DMS153 (cell line): ENCODE results near the gene CHRNA9.

ENCODE experiments used
- DNase-seq: peaks from one replicate; lab custom pipeline; 2025; lab: John Stamatoyannopoulos, UW

The CHRNA9 gene

DNA sequence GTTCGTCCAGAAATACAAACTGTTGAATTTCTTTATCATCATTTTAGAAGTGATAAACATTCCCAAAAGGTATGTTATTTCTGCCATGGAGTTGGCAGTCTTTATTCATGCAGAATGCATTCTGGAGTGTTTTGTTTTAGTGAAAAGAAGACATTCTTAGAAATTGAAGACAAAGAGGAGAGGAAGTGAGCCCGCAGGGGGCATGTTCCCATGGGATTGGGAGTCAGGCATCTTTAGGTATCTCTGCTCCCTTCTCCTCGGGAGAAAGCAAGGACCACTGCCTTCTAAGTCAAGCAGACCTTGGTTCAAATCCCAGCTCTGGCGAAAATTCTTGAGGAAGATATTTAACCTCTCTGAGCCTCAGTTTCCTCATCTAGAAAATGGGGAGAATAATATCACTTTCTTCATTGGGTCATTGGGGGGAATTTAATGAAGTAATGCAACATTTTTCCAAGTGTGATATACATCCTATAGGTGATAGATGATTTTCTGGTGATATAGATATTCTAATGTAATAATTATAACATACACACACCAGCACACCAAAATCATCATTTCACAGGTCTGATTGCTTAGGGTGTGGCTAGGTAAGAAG is 26.5 kb upstream of the CHRNA9 start:
- no peak for DNase-seq

DNA sequence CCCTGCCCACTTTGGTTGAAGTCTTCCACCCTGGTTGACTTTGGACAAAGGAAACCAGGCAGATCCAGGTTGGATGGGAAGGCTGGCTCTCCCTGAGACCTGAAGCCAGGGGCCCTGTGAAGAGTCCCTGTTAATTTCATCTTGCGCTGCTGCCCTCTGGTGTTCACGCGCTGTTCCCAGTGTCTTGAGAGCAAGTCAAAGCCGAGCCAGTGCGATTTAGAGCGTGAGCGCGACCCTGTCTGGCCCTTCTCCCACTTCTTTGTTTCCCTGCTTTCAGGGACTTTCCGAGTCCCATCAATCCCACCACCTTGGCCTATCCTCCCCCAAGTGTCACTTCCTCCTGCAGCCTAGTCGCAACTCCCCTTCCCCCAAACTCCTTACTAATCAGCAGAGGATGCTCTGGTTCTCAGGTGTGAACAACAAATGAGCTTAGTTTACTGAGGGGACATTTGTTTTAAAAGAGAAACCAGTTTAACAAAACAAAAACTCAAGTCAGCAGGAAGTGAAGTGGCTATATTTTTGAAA is 25.8 kb upstream of the CHRNA9 start:
- DNase-seq: no peak

DNA sequence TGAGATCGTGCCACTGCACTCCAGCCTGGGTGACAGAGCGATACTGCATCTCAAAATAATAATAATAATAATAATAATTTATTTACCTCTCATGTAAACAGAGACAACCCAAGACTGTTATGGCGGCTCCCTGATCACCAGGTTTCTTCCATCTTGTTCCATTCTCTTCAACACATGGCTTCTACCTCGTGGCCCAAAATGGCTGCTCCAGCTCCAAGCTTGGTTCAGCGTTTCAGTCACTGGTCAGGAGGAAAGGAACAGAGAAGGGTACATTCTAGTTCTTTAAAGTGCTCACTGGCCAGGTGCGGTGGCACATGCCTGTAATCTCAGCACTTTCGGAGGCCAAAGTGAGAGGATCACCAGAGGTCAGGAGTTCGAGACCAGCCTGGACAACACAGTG is 24.9 kb upstream of the CHRNA9 start:
- DNase-seq: no peak

DNA sequence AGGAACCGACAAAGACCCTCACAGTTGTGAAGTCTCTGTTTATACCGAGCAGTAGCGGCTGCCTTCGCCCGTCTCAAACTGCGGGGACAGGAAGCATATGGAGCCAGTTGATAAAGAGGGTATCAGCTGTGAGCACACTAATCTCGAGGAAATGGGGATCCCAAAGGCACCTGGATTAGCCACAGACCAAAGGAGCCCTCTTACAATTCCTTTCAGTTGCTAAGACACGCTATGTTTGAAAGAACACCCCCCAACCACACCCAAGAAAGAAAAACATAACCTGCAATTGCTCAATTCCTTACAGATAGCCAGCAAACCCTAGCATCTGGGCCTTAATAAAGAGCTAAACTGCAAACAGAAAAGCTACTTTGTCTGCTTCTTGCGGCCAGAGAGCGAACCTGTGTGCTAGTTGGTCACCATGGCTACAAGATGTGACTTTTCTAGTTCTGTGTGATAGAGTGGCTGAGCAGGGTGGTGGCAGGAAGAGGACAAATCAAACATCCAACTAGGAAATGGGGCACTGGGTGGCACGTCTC is 23.3 kb upstream of the CHRNA9 start:
- DNase-seq: no peak

DNA sequence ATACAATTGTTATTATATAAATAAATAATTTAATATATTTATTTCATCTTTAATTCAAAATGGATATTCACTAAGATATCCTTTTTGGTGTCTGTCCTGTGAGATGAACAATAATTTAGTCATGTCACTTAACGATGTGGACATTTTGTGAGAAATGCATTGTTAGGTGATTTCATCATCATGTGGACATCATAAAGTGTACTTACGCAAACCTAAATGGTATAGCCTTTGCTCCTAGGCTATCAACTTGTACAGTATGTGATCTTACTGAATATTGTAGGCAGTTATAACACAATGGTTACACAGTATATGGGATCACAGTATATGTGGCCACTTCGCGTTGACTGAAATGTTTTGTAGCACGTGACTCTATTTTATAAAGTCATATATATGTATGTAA is 20.2 kb upstream of the CHRNA9 start:
- DNase-seq: no peak

DNA sequence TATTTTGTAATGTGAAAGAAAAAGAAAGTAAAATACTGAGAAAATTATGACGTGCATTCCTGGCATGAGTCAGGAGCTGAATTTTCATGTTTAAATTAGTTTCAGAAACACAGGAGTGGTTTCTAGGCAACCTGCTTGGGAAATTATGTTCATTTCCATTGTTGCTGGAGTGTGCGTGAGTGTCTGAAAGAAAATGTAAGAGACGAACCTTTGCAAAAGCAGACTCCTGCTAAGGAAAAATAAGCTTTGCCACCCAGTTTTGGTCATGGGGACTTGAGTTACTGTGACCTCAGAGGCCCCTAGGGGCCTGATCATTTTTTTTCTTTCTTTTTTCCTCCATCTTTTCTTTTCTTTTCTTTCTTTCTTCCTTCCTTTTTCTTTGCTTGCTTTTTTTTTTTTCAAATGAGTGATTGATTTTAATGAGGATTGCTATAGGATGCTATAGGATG is 18.8 kb upstream of the CHRNA9 start:
- no peak for DNase-seq

DNA sequence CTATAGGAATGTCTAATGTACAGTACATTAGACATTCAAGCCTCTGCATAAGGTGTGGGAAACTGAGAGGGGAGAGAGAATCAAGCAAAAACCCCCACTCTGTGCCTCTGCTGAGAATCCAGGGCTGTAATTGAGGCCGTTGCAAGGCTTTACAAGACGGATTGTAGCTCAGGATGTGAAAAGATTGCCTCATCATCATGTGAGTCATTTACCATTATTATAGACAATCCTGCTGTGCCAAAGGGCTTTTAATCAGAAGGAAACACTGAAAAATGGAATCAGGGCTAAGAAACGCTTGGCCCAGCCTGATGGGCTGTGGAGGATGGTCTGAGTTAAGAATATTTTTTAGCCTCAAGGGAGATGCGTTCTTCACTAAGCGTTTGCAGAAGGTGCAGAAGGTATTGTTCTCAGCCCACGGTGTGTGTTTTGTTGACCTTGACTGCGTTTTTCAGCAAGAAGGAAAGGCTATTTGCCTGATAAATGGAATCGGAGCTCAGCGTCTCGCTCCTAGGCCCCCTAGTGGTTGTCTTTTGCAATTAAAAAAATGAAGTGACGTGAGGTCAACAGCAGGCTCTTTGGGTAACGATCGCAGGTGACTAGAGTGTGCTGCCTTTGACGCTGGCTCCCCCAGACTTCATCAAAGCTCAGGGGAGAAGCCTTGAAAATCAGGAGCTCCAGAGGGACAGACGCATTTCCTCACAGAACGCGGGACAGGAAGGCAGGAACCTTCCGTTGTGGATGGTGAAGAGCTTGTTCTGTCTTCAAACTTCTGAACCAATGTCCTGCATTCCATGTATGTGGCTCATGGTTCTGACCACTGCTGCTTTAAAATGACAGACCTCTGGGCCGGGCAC is 18.1 kb upstream of the CHRNA9 start:
- no peak for DNase-seq

DNA sequence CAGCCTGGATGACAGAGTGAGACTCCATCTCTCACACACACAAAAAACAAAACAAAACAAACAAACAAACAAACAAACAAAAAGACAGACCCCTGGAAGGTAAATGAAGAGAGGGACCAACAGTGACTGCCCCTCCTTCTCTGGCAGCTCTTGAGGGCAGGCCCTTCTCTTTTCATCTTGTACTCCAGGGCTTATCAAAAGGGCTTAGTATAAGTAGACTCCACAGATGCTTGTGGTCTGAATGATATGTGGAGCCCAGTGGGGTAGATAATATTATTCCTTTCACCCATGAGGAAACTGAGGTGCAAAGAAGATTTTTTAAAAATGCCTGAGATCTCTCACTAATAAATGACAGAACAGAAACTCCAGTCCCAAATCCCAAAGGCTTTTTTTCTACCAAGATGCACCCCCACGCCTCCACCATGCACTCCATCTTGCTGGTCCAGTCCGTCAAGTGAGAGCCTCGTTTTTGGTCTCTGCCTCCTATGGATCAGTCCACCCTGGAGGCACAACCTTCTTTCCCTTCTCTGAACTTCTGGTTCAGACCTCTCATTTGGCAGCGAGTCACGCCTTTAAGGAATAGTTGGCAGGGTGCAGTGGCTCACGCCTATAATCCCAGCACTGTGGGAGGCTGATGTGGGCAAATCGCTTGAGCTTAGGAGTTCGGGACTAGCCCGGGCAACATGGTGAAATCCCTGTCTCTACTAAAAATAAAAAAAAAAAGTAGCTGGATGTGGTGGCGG is 17.0 kb upstream of the CHRNA9 start:
- DNase-seq: no peak

DNA sequence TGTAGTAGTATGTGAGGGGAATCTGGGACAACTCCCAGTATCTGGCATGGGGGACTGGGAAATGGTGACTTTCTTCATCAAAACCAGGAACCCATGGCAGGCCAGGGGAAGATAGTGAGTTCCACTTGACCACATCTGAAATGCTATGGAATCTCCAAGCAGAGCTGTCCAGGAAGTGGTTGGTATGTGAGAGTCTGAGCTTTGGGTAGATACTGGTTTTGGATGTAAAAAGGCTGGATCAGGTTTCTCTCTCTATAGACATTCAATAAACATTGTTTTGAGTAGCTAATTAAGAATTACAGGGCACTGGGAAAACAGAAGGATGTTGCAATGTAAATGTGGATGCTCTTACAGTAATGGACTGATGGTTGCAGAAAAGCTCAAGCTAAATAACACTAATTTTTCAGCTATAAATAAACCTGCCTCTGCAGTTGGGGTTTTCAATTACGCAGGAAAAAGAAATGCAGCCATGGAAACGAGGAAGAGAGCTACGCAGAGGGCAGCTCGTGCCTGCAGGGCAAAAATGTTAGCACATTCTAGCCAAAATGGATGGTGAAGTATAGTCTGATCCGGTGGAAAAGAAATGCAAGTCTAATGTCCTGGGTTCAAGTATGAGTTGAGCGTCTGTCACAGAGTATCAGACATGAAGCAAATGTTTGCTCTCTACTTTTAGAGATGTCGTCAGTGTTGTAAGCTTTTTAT is 13.4 kb upstream of the CHRNA9 start:
- peak; percentile 24 for DNase-seq

DNA sequence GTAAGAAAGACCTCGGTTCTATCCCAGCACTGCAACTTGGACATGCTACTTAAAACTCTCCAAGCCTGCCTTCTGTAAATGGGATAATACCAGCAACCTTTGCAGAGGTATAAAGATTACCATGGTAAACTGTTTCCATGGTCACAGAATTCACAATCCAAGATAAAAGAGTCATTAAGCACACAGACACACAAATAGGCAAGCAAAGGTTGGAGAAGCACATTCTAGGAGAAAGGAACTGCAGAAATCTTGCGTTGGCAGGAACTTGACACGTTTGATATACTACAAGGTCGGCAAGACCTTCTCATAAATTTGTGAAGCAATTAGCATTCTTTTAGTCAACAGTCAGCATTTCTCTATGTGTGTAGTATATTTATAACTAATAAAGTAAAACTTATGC is 12.3 kb upstream of the CHRNA9 start:
- DNase-seq: no peak

DNA sequence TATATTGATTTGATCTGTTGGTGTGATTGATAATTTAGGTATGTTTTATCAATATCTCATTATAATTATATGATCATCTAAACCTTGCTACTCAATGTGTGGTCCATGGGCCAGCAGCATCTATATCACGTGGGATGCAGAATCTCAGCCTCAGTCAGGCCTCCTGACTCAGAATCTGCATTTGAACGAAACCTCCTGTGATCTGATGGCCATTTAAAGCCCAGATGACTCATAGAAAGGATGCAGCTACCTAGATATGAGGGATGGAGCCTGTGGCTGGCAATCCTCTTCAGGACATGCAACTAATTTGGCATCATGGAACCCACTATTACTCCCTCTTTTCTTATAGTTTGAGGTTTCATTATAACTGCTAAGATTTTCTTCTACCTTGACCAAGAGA is 11.3 kb upstream of the CHRNA9 start:
- DNase-seq: no peak

DNA sequence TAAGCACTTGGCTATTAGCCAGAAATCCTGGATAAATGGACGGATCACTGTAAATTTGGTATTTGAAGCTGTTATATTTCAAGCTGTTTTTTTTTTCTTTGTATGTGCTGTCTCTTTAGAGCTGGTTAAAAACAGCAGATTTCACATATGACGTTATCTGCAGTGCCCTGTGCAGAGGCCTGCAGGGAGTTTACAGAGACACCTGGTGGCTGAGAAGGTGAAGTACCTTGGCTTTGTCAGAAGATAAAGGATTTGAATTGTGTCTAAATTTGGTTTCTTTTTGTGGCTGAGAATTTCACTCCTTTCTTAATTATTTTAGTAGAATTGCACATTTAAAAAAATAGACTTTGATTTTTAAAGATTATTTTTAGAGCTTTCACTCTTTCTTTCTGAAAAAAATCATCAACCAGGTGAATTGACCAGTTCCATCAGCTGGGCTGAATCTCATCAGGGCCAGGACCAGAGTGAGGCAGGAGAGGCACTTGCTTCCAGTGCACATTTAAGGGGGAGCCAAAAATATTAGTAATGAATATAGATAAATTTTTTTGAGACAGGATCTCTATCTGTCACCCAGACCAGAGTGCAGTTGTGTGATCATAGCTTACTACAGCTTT is 9.6 kb upstream of the CHRNA9 start:
- DNase-seq: no peak

DNA sequence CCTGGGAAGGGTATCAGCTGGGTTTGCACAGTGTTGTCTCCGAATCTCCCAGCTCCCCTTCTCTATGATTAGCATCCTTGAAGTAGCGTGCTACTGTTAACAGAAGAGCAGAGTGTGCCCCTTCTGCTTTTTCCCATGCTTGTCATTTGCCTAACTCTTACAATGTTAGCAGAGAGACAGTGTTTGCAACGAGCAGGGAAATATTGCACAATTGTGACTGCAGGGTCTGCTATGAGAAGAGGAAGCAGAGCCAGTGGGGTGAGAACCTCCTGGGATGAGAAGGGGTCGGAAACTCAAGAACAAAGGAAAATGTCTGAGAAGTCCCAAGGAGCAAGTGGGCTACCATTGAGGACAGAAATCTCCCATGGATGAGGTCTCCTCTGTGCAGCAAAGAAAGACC is 7.8 kb upstream of the CHRNA9 start:
- DNase-seq: no peak

DNA sequence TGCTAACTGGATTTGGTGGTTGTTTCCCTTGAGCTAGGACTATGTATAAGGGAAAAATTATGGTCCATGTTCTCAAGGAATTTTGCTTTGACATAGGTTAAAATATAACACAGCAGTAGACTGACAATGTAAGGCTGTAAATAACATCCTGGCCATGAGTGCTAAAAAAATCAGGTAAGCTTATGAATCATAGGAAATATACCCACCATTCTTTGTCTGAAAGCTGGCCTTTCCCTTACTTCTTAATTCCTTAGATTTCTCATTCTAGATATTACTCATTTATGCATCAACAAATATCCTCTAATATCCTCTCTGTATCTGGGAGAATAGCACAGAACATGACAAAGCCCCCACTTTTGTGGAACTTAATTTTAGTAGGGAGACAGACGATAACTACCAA is 6.8 kb upstream of the CHRNA9 start:
- no peak for DNase-seq

DNA sequence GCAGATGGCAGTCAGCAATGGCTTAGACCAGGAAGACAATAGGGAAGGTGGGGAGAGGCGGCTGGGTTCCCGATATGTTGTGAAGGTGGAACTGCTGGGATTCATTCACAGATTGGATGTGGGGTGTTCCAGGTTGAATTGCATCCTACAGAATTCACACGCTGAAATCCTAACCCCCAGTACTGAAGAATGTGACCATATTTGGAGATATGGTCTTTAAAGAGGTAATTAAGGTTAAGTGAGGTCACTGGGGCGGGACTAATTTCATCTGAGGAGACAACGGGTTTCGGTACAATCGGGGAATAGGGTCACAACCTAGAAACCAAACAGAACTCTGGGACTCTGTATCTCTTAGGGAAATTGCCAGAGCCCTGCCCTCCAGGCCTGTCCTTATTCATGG is 5.3 kb upstream of the CHRNA9 start:
- no peak for DNase-seq

DNA sequence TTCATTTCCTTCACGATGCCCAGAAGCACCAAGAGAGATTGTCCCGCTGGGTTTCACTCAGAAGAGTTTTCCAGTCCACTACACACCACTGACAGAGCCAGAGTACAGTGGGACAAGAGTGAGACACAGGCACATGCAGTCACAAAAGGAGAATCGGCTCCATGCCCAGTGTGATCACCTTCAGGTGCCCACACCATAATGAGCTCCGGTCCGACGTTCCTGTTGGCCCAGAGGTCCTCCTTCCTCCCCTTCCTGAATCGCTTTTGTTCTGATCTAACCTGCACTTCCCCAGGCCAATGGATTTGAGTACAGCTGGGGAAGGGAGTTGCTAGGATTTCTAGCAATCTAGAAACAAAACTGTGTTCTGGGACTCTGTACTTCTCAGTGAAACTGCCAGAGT is 4.6 kb upstream of the CHRNA9 start:
- DNase-seq: no peak

DNA sequence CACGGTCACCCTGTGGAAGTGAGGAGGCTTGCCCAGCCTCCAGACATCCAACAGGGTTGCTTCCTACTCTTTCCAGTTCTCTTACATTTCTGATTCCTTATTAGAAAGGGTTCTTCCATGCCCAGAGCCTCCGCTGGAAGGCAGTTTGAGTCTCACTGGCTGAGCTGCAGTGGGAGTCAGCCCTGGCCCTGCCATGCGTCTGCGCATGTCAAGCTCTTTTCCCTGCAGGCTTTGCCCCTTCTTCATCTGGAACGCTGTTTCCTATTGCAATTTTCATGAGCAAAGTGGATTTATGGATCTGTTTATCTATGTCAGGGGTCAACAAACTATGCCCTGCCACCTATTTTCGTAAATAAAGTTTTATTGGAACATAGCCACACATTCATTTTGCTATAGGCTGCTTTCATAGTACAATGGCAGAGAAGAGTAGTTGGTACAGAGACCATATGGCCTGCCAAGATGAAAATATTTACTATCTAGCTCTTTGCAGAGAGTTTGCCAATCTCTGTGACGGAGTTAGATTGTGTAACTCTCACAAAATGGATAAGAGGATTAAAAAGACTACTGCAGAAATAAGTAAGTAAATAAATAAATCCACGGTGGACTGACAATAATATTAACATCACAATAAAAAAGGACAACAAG is 3.9 kb upstream of the CHRNA9 start:
- no peak for DNase-seq

DNA sequence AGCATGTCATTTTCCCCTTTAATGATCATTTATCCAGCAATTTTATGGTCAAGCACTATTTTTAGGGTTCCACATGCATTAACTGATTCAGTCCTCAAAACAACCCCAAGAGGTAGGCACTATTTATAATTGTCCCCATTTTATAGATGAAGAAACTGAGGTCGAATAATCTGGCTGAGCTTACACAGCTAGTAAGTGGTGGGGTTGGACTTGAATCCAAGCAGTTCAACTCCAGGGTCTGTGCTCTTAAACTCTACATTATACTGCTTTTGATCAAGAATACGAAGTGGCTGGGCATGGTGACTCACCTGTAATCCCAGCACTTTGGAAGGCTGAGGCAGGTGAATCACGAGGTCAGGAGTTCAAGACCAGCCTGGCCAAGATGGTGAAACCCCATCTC is 3.2 kb upstream of the CHRNA9 start:
- DNase-seq: no peak

DNA sequence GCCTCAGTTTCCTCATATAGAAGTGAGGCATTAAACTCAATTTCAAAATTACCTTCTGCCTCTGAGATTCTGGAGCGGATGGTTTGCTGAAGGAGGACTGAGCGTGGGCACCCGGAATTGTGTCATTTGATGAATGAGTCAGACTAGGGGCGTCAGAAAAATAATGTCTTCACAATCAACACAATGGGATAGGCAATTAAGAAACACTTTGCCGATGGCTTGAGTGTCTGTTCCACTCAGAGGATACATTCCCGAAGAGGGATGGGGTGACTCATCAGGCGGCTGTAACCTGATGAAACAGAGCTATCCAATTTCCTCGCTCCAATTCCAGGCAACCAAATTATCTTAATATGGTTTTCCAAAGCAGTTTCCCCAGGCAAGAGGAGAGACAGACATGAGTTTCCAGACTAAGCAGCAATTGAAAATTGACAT is 1.2 kb upstream of the CHRNA9 start:
- peak; percentile 49 for DNase-seq

DNA sequence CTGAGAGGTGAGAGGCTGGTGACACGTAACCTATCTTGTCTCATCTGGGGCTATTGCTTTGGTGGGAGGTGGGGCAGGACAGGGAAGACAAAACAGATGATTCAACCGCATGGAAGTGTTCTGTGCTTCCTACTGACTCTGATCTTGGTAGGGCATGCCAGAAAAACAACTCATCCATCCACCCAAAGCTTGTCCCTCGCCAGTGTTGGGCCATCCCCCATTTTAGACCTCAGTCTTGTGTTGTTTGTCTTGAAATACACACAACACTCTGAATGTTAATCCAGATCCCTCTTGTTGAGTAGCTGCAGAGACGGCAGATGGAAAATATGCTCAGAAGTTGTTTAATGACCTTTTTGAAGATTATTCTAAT is 377 bp downstream of the CHRNA9 start:
- DNase-seq: no peak

DNA sequence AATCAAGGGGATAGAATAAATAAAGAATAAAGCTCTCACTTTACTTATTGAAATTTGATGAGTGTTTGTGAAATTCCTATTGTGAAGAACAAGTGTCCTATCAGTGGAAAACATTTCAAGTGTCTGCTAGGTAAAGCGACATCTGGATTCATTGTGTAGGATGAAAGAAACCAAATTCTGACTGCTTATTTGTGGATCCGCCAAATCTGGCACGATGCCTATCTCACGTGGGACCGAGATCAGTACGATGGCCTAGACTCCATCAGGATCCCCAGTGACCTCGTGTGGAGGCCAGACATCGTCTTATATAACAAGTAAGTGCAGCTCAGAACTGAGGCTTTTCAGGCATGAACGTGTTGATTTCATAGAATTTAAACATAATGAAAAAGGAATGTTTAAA is 1.9 kb downstream of the CHRNA9 start:
- peak; percentile 60 for DNase-seq
